Smooth muscle cell (in vitro differentiated cells): ENCODE results near the gene NANOS1. TPM values are rescaled to one million over a fixed set of nuclear protein-coding genes. Genes with fewer than 3 reads are reported as not detected.

ENCODE experiments used
- DNase-seq: peaks from one replicate; lab custom pipeline; 2025; ENCODE audit not compliant: unreplicated experiment; lab: John Stamatoyannopoulos, UW
- H2AFZ ChIP-seq: fragments of 200-600 bp; sonication (generic); 2 replicates; pipeline ENCODE4 v1.6.0; 2016; ENCODE audit warnings: antibody characterized with exemption, low read depth, mild to moderate bottlenecking
- H3F3A ChIP-seq: fragments of 200-600 bp; sonication (generic); 2 replicates; pipeline ENCODE4 v1.6.0; 2017; ENCODE audit warnings: antibody characterized with exemption, low read depth
- H3K27ac ChIP-seq: fragments of 200-600 bp; sonication (generic); 2 replicates; pipeline ENCODE4 v1.5.1; 2016; ENCODE audit warnings: low read depth, mild to moderate bottlenecking
- H3K27me3 ChIP-seq: fragments of 200-600 bp; sonication (generic); 2 replicates; pipeline ENCODE4 v1.6.1; 2016; ENCODE audit warnings: low read depth, mild to moderate bottlenecking
- H3K36me3 ChIP-seq: fragments of 200-600 bp; sonication (generic); 2 replicates; pipeline ENCODE4 v1.5.1; 2016; ENCODE audit warnings: low read depth
- H3K4me1 ChIP-seq: fragments of 200-600 bp; sonication (generic); 2 replicates; pipeline ENCODE4 v1.5.1; 2016; ENCODE audit warnings: low read depth
- H3K4me2 ChIP-seq: fragments of 200-600 bp; sonication (generic); 2 replicates; pipeline ENCODE4 v1.6.0; 2016; ENCODE audit warnings: mild to moderate bottlenecking
- H3K4me3 ChIP-seq: fragments of 200-600 bp; sonication (generic); 2 replicates; pipeline ENCODE4 v1.5.1; 2016; ENCODE audit warnings: mild to moderate bottlenecking
- H3K79me2 ChIP-seq: fragments of 200-600 bp; sonication (generic); 2 replicates; pipeline ENCODE4 v1.6.0; 2016; ENCODE audit warnings: low read depth, mild to moderate bottlenecking
- H3K9ac ChIP-seq: fragments of 200-600 bp; sonication (generic); 2 replicates; pipeline ENCODE4 v1.6.0; 2016; ENCODE audit warnings: low read depth
- H3K9me3 ChIP-seq: fragments of 200-600 bp; sonication (generic); replicated peaks from 2 replicates; pipeline ENCODE4 v1.5.1; 2016; ENCODE audit warnings: low read depth
- H4K20me1 ChIP-seq: fragments of 200-600 bp; sonication (generic); 2 replicates; pipeline ENCODE4 v1.6.0; 2016; ENCODE audit warnings: low read depth
- CTCF ChIP-seq: fragments of 200-600 bp; sonication (generic); IDR thresholded peaks from 2 replicates; pipeline ENCODE4 v1.5.1; 2017; ENCODE audit warnings: borderline replicate concordance, mild to moderate bottlenecking, antibody characterized with exemption; ENCODE audit not compliant: insufficient read depth, poor library complexity, severe bottlenecking
- WGBS: methylation state at CpG from one replicate; pipeline ENCODE4 v1.1.7; 2016; ENCODE audit warnings: low lambda C conversion rate; 5-methylcytosine and 5-hydroxymethylcytosine counted together
- polyA plus RNA-seq: library from polyadenylated mRNA; unstranded; fragments of >200 nt; fragmentation: Nextera tagmentation; extraction: Ambion mirVana; gene quantifications from 2 replicates; pipeline ENCODE4 v1.2.1, GENCODE V29; 2016
- total RNA-seq: library from RNA; depleted of rRNA; stranded (reverse); fragments of >200 nt; gene quantifications from 2 replicates; pipeline ENCODE4 v1.2.3, GENCODE V29; 2014

NANOS1 gene
- total and polyA plus RNA-seq, 2 experiments from 2014 or later, result 0.90 to 1.4 TPM

GRCh38 chr10:119028900-119029612 is 458 bp upstream of the NANOS1 start:
- 7% methylated on average over 41 of the region's 68 CpGs for WGBS
- Histone ChIP-seq H3K27ac (no peak overlapping the region), H3K4me3 (peak overlapping the region; percentile 38), H3F3A (no peaks in the 10 kb centered on the region), H3K4me1 (peaks cover 14% of the 10 kb centered on the region), H2AFZ (no peak overlapping the region), H3K27me3 (no peaks in the 10 kb centered on the region), H3K4me2 (peak overlapping the region; percentile 80), H3K36me3 (peaks cover 4% of the 10 kb centered on the region), H3K79me2 (no peaks in the 10 kb centered on the region), H3K9me3 (no peaks in the 10 kb centered on the region), H3K9ac (no peak overlapping the region), H4K20me1 (peaks cover 38% of the 10 kb centered on the region)
- peak; percentile 68 for DNase-seq
- peak; percentile 10 for TF ChIP-seq CTCF

- TF ChIP-seq CTCF, result no peak
Measured at GRCh38 chr10:119030421-119031250, 1.1 kb downstream of the NANOS1 start.

GRCh38 chr10:119031496-119032059 is 2.1 kb downstream of the NANOS1 start:
- H3K4me3 ChIP-seq, result no peak overlapping the region
- H3K27me3 ChIP-seq, result no peaks in the 10 kb centered on the region
- H3K4me2 ChIP-seq, result peak overlapping the region; percentile 99
- no peaks in the 10 kb centered on the region for H3K9me3 ChIP-seq
- H3F3A ChIP-seq, result no peaks in the 10 kb centered on the region
- no peak overlapping the region for H2AFZ ChIP-seq
- H3K9ac ChIP-seq, result no peak overlapping the region
- peaks cover 54% of the 10 kb centered on the region for H4K20me1 ChIP-seq
- WGBS, result 72% methylated on average over 7 of the region's 7 CpGs
- no peak for TF ChIP-seq CTCF
- H3K4me1 ChIP-seq, result peaks cover 14% of the 10 kb centered on the region
- no peak for DNase-seq
- H3K79me2 ChIP-seq, result peaks cover 7% of the 10 kb centered on the region
- peaks cover 10% of the 10 kb centered on the region for H3K36me3 ChIP-seq
- no peak overlapping the region for H3K27ac ChIP-seq

More at GRCh38 chr10:119030421-119031250, 1.1 kb downstream of the NANOS1 start:
- no peak for DNase-seq
- H3K79me2 ChIP-seq, result no peaks in the 10 kb centered on the region
- H2AFZ ChIP-seq, result no peak overlapping the region
- H3K4me1 ChIP-seq, result peaks cover 14% of the 10 kb centered on the region
- no peak overlapping the region for H3K27ac ChIP-seq
- no peaks in the 10 kb centered on the region for H3K27me3 ChIP-seq
- peak overlapping the region; percentile 29 for H3K9ac ChIP-seq
- 7% methylated on average over 55 of the region's 65 CpGs for WGBS
- H3K9me3 ChIP-seq, result no peaks in the 10 kb centered on the region
- peak overlapping the region; percentile 99 for H3K4me2 ChIP-seq
- H3K36me3 ChIP-seq, result peaks cover 10% of the 10 kb centered on the region
- peak overlapping the region; percentile 65 for H3K4me3 ChIP-seq
- H4K20me1 ChIP-seq, result peaks cover 47% of the 10 kb centered on the region
- no peaks in the 10 kb centered on the region for H3F3A ChIP-seq
